CD4-positive, alpha-beta T cell (primary cell): ENCODE measurements around the gene FOXO1. TPM values are rescaled to one million over a fixed set of nuclear protein-coding genes. Genes with fewer than 3 reads are reported as not detected.

Source experiments
- ATAC-seq: fragments of 200-7000 bp; cut with Tn5 transposase; one replicate; pipeline ENCODE4 v1.10.0; 2022; ENCODE audit warnings: mild to moderate bottlenecking; ENCODE audit not compliant: poor library complexity
- CTCF ChIA-PET: fragments of 350-600 bp; sonication (Branson Sonifier 250); formaldehyde crosslinking; loops from one replicate; lab custom pipeline; 2021; ENCODE audit warnings: antibody characterized with exemption, inconsistent platforms; lab: Charles Lee
- POLR2A ChIA-PET: fragments of 350-600 bp; sonication (Branson Sonifier 250); formaldehyde crosslinking; loops from one replicate; lab custom pipeline; 2021; ENCODE audit warnings: antibody characterized with exemption, inconsistent platforms; lab: Charles Lee
- DNase-seq, 14 experiments: peaks; one replicate each; pipeline ENCODE4 v3.0.0-alpha.2; 2013 to 2020; ENCODE audit warnings: mixed read lengths in 2 of 14
- H3K27ac ChIP-seq, 2 donors: one replicate each; pipeline versions ENCODE4 v1.5.1 to v1.7.0; 2013; ENCODE audit warnings: low read length in 2 of 2, low read depth in 1 of 2, mild to moderate bottlenecking in 1 of 2
- H3K27me3 ChIP-seq, 2 experiments: 1 replicate in 1 of 2; 2 replicates in 1 of 2; pipeline versions ENCODE4 v1.6.1 to v1.7.0; 2013; ENCODE audit warnings: low read length in 2 of 2, control low read depth in 1 of 2, mild to moderate bottlenecking in 1 of 2, moderate library complexity in 1 of 2; ENCODE audit not compliant: insufficient read depth in 2 of 2, control insufficient read depth in 1 of 2
- H3K36me3 ChIP-seq: one replicate; pipeline ENCODE4 v1.6.1; 2013; ENCODE audit warnings: low read length, control low read depth; ENCODE audit not compliant: insufficient read depth
- H3K4me1 ChIP-seq: one replicate; pipeline ENCODE4 v1.6.1; 2013; ENCODE audit warnings: low read length, control low read depth; ENCODE audit not compliant: insufficient read depth
- H3K4me3 ChIP-seq: one replicate; pipeline ENCODE4 v1.5.1; 2013; ENCODE audit warnings: mild to moderate bottlenecking, low read length, moderate library complexity
- H3K9me3 ChIP-seq, 2 experiments: 1 replicate in 1 of 2; 2 replicates in 1 of 2; pipeline versions ENCODE4 v1.6.1 to v1.7.0; 2013; ENCODE audit warnings: low read length in 2 of 2, mild to moderate bottlenecking in 2 of 2, control low read depth in 1 of 2, moderate library complexity in 1 of 2; ENCODE audit not compliant: control insufficient read depth in 1 of 2, insufficient read depth in 1 of 2
- H3K27ac Mint-ChIP-seq: one replicate; pipeline ENCODE4 v1.8.0; 2020; ENCODE audit warnings: mixed read lengths
- H3K27me3 Mint-ChIP-seq: one replicate; pipeline ENCODE4 v1.8.0; 2021; ENCODE audit warnings: mixed read lengths
- H3K36me3 Mint-ChIP-seq: one replicate; pipeline ENCODE4 v1.8.0; 2021; ENCODE audit warnings: low read depth, mixed read lengths
- H3K4me1 Mint-ChIP-seq: one replicate; pipeline ENCODE4 v1.8.0; 2021; ENCODE audit warnings: low read depth, mixed read lengths
- H3K4me3 Mint-ChIP-seq: one replicate; pipeline ENCODE4 v1.8.0; 2020; ENCODE audit warnings: mild to moderate bottlenecking, mixed read lengths
- H3K9me3 Mint-ChIP-seq: one replicate; pipeline ENCODE4 v1.8.0; 2020; ENCODE audit warnings: mixed read lengths
- CTCF ChIP-seq: fragments of 200-600 bp; IDR thresholded peaks from one replicate; pipeline ENCODE4 v1.8.0; 2022; ENCODE audit warnings: antibody characterized with exemption, mild to moderate bottlenecking
- intact Hi-C, 2 experiments: fragments of 100-400 bp; cut with DNase I in 1 of 2; cut with micrococcal nuclease in 1 of 2; formaldehyde crosslinking; loops; one replicate each; pipeline versions ENCODE4 v1.15.1 to v1.9.0; 2023 to 2025; cut with DNase I, micrococcal nuclease
- total RNA-seq, 174 experiments: library from RNA in 2 of 174; stranded (reverse) in 2 of 174; gene quantifications; one replicate each; pipeline ENCODE4 v1.2.3 and lab custom pipeline; 2021 to 2026

FOXO1 gene
- total RNA-seq, 2 experiments from 2014 or later: 93.1 to 101 TPM

- H3K4me3 ChIP-seq: no peak overlapping the region
- H3K9me3 Mint-ChIP-seq: no peaks in the 10 kb centered on the region
- no peak overlapping the region for H3K27ac ChIP-seq
- H3K27ac Mint-ChIP-seq: peak overlapping the region; percentile 74
- CTCF ChIA-PET: no interaction called here
- peaks cover 71% of the 10 kb centered on the region for H3K4me1 ChIP-seq
- peak; percentile 31 for ATAC-seq
- peaks cover 95% of the 10 kb centered on the region for H3K4me1 Mint-ChIP-seq
- peak overlapping the region; percentile 67 for H3K4me3 Mint-ChIP-seq
- no peaks in the 10 kb centered on the region for H3K36me3 ChIP-seq
- H3K27me3 ChIP-seq: no peaks in the 10 kb centered on the region
- H3K27me3 Mint-ChIP-seq: no peaks in the 10 kb centered on the region
- TF ChIP-seq CTCF: no peak
- H3K36me3 Mint-ChIP-seq: peaks cover 66% of the 10 kb centered on the region
- H3K9me3 ChIP-seq: no peaks in the 10 kb centered on the region
- peak in 5 of 14 experiments; percentile 9 to 54 (median 41) for DNase-seq
- intact Hi-C loops: no loop called here
- POLR2A ChIA-PET: interaction anchor here (1.2 to 1.4 kb wide), 2 partner anchors 25 to 155 kb away, joined by 4 read pairs; no protein-coding TSS in a partner anchor
Observed at GRCh38 chr13:40640845-40641458, 25.5 kb downstream of the FOXO1 start.

GRCh38 chr13:40640202-40640601, 26.2 kb downstream of the FOXO1 start:
- Histone ChIP-seq H3K36me3 (no peaks in the 10 kb centered on the region), H3K9me3 (no peaks in the 10 kb centered on the region), H3K27me3 (no peaks in the 10 kb centered on the region), H3K4me1 (peaks cover 72% of the 10 kb centered on the region), H3K4me3 (no peak overlapping the region), H3K27ac (no peak overlapping the region)
- ATAC-seq (no peak), DNase-seq (peak in 2 of 14 experiments; percentile 25 to 45)
- Mint-ChIP-seq H3K27me3 (no peaks in the 10 kb centered on the region), H3K36me3 (peaks cover 66% of the 10 kb centered on the region), H3K27ac (peak overlapping the region; percentile 74), H3K9me3 (no peaks in the 10 kb centered on the region), H3K4me3 (peak overlapping the region; percentile 74), H3K4me1 (peaks cover 95% of the 10 kb centered on the region)
- ChIA-PET POLR2A (interaction anchor here (0.8 to 1.4 kb wide), 3 partner anchors 25 to 154 kb away, joined by 3 to 4 read pairs (median 4); no protein-coding TSS in a partner anchor), CTCF (no interaction called here)
- no peak for TF ChIP-seq CTCF
- intact Hi-C loops: no loop called here

GRCh38 chr13:40639221-40639681, 27.2 kb downstream of the FOXO1 start:
- H3K9me3 Mint-ChIP-seq: no peaks in the 10 kb centered on the region
- intact Hi-C loops: no loop called here

More at GRCh38 chr13:40639221-40639681, 27.2 kb downstream of the FOXO1 start:
- Mint-ChIP-seq H3K4me3 (peak overlapping the region; percentile 63), H3K36me3 (peaks cover 59% of the 10 kb centered on the region), H3K27ac (peak overlapping the region; percentile 74), H3K27me3 (no peaks in the 10 kb centered on the region), H3K4me1 (peaks cover 93% of the 10 kb centered on the region)
- no peak for TF ChIP-seq CTCF
- ChIA-PET POLR2A (no interaction called here), CTCF (interaction anchor here (0.7 kb wide), 1 partner anchor 23 kb away, joined by 4 read pairs; no protein-coding TSS in a partner anchor)
- H3K27me3 ChIP-seq: no peaks in the 10 kb centered on the region
- H3K27ac ChIP-seq: no peak overlapping the region
- DNase-seq (peak in 1 of 14 experiments; percentile 49), ATAC-seq (no peak)
- no peaks in the 10 kb centered on the region for H3K36me3 ChIP-seq
- H3K9me3 ChIP-seq: no peaks in the 10 kb centered on the region
- H3K4me3 ChIP-seq: no peak overlapping the region
- H3K4me1 ChIP-seq: peaks cover 73% of the 10 kb centered on the region
